ENCODE results near the gene HYI. TPM values are rescaled to one million over a fixed set of nuclear protein-coding genes. Genes with fewer than 3 reads are reported as not detected.
A peak's percentile ranks its signal among the peaks of the same experiment; 100 is the strongest.

The HYI gene
- total and polyA plus RNA-seq, 3 experiments from 2014 or later: 2.4 to 5.7 (median 5.5) TPM

DNA sequence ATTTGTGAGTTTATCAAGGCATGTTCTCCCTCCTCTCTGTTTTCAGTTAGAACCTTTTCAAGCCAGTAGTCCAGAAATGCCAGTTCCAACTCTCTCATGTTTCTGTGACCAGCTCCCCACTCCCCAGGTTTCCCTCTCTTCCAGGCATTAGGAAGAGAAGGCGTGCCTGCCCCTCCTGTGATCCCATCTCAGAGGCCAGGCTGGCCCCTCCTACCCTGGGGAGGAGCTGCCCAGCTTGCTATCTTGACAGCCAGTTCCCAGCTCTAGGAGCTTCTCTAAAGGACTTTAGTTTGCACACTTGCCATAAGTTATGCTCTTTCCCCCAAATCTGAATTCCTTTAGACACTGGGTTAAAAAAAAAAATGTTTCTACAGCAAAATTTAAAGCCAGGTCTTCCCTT is 8.9 kb downstream of the HYI start:
- Histone ChIP-seq H3K36me3 (ENCODE audit: insufficient read depth, low read length) (peaks cover 77% of the 10 kb centered on the region), H3K27ac (ENCODE audit: low read depth, low read length) (no peak overlapping the region), H3K4me1 (ENCODE audit: insufficient read depth, low read length) (no peaks in the 10 kb centered on the region), H3K27me3 (ENCODE audit: insufficient read depth, low read length, poor library complexity, severe bottlenecking) (no peaks in the 10 kb centered on the region), H3K4me3 (ENCODE audit: low read length) (no peak overlapping the region), H3K9me3 (ENCODE audit: low read length) (no peaks in the 10 kb centered on the region)
- H3K36me3 Mint-ChIP-seq: peaks cover 0 to 98% (median 24%) of the 10 kb centered on the region in 3 donors
- H3K27ac Mint-ChIP-seq: peak overlapping the region in 4 of 8 donors; percentile 9 to 59 (median 35)
- ChIA-PET CTCF (no interaction called here), POLR2A (interaction anchor here (0.5 kb wide), 1 partner anchor 404 kb away, joined by 6 read pairs; no protein-coding TSS in a partner anchor)
- no peaks in the 10 kb centered on the region for H3K27me3 Mint-ChIP-seq
- no peak overlapping the region for H3K4me3 Mint-ChIP-seq
- no peaks in the 10 kb centered on the region for H3K9me3 Mint-ChIP-seq
- H3K4me1 Mint-ChIP-seq: no peaks in the 10 kb centered on the region
- DNase-seq: no peak

DNA sequence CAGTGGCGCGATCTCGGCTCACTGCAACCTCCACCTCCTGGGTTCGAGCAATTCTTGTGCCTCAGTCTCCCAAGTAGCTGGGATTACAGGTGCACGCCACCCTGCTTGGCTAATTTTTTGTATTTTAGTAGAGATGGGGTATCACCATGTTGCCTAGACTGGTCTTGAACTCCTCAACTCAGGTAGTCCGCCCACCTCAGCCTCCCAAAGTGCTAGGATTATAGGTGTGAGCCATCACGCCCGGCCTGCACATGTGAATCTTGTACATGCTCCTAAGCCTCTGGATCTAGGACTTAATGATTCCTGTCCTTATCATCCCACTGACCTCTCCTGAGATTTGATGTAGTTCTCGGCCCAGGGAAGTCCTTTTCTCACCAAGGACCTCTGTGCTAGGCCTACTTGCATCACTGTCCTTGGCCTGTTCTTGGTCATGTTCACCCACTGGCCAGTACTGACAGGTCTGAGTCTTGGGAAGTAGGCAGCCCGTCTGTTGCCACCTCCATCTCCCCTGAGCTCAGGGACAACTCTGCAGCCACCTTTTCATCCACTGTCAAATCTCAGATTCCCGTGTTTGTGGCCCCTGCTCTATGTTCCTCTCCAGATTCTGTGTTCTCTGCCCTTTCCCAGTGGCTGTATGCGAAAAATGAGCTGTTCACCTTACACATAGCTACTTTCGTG is 9.4 kb downstream of the HYI start:
- no peaks in the 10 kb centered on the region for H3K9me3 Mint-ChIP-seq
- no peaks in the 10 kb centered on the region for H3K9me3 ChIP-seq (ENCODE audit: low read length)
- H3K4me3 Mint-ChIP-seq: no peak overlapping the region
- no peaks in the 10 kb centered on the region for H3K4me1 ChIP-seq (ENCODE audit: insufficient read depth, low read length)
- H3K4me3 ChIP-seq (ENCODE audit: low read length): no peak overlapping the region
- peaks cover 76% of the 10 kb centered on the region for H3K36me3 ChIP-seq (ENCODE audit: insufficient read depth, low read length)
- ChIA-PET POLR2A (interaction anchor here (0.5 kb wide), 1 partner anchor 404 kb away, joined by 6 read pairs; no protein-coding TSS in a partner anchor), CTCF (no interaction called here)
- H3K27ac Mint-ChIP-seq: peak overlapping the region in 3 of 8 donors; percentile 9 to 47 (median 23)
- H3K27me3 Mint-ChIP-seq: no peaks in the 10 kb centered on the region
- no peak for DNase-seq
- peaks cover 0 to 98% (median 23%) of the 10 kb centered on the region in 3 donors for H3K36me3 Mint-ChIP-seq
- H3K27me3 ChIP-seq (ENCODE audit: insufficient read depth, low read length, poor library complexity, severe bottlenecking): no peaks in the 10 kb centered on the region
- H3K4me1 Mint-ChIP-seq: no peaks in the 10 kb centered on the region
- no peak overlapping the region for H3K27ac ChIP-seq (ENCODE audit: low read depth, low read length)

DNA sequence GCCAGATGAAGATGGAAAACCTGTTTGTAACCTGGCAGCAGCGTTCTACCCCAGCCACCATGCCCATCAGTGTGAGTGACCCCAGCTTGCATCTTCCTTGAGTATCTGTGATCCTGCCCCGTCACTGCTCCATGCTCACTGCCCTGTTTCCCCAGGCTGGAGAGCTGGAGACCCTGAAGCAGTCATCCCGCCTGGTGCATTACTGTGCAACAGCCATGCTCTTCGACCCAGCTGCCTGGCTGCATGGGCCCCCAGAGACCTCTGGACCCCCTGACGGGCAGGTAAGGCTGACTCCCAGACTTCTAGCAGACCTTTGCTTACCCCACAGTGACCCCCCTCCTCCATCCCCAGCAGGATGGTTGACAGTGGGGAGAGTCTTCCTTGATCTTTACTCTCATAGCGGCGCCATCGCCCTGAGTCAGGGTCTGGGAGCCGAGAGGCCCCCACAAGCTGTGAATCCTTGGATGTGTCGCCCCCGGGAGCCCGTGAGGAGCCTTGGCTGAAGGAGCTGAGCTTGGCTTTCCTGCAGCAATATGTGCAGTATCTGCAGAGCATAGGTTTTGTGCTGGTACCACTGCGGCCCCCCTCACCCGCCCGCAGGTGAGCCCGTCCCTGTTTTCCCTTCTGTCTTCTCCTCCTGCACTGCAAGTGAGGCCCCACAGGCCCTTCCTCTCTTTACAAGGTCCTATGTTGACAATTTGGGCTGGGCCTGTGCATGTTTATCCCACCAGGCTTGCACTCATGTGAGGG is 10.4 kb downstream of the HYI start:
- H3K9me3 Mint-ChIP-seq: no peaks in the 10 kb centered on the region
- no peaks in the 10 kb centered on the region for H3K27me3 Mint-ChIP-seq
- no peak overlapping the region for H3K27ac Mint-ChIP-seq
- Histone ChIP-seq H3K36me3 (ENCODE audit: insufficient read depth, low read length) (peaks cover 68% of the 10 kb centered on the region), H3K27me3 (ENCODE audit: insufficient read depth, low read length, poor library complexity, severe bottlenecking) (no peaks in the 10 kb centered on the region), H3K4me3 (ENCODE audit: low read length) (no peak overlapping the region), H3K9me3 (ENCODE audit: low read length) (no peaks in the 10 kb centered on the region), H3K27ac (ENCODE audit: low read depth, low read length) (no peak overlapping the region), H3K4me1 (ENCODE audit: insufficient read depth, low read length) (no peaks in the 10 kb centered on the region)
- H3K36me3 Mint-ChIP-seq: peaks cover 0 to 98% (median 20%) of the 10 kb centered on the region in 3 donors
- no peak for DNase-seq
- POLR2A ChIA-PET: no interaction called here
- no peak overlapping the region for H3K4me3 Mint-ChIP-seq
- H3K4me1 Mint-ChIP-seq: no peaks in the 10 kb centered on the region
- CTCF ChIA-PET: no interaction called here

DNA sequence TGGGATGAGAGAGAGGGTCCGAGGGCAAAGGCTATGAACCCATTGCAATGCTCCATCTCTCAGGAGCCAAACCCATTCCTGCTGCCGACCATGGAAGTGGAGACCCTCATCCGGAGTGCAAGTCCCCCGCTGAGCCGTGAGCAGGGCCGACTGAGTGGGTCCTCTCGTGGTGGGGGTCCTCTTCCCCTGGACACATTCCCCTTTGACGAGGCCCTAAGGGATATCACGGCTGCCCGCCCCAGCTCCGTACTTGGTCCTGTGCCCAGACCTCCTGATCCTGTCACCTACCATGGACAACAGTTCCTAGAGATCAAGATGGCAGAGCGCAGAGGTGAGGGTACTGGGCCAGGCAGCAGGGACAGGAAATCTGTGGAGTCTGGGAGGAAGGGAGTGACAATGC is 11.0 kb downstream of the HYI start:
- no peaks in the 10 kb centered on the region for H3K9me3 Mint-ChIP-seq
- no peaks in the 10 kb centered on the region for H3K4me1 ChIP-seq (ENCODE audit: insufficient read depth, low read length)
- no peak for DNase-seq
- CTCF ChIA-PET: no interaction called here
- H3K4me3 ChIP-seq (ENCODE audit: low read length): no peak overlapping the region
- H3K27me3 ChIP-seq (ENCODE audit: insufficient read depth, low read length, poor library complexity, severe bottlenecking): no peaks in the 10 kb centered on the region
- H3K27me3 Mint-ChIP-seq: no peaks in the 10 kb centered on the region
- no peaks in the 10 kb centered on the region for H3K9me3 ChIP-seq (ENCODE audit: low read length)
- no peaks in the 10 kb centered on the region for H3K4me1 Mint-ChIP-seq
- POLR2A ChIA-PET: no interaction called here
- no peak overlapping the region for H3K4me3 Mint-ChIP-seq
- H3K36me3 ChIP-seq (ENCODE audit: insufficient read depth, low read length): peaks cover 67% of the 10 kb centered on the region
- no peak overlapping the region for H3K27ac ChIP-seq (ENCODE audit: low read depth, low read length)
- H3K36me3 Mint-ChIP-seq: peaks cover 0 to 98% (median 20%) of the 10 kb centered on the region in 3 donors
- H3K27ac Mint-ChIP-seq: peak overlapping the region in 1 of 8 donors; percentile 29

DNA sequence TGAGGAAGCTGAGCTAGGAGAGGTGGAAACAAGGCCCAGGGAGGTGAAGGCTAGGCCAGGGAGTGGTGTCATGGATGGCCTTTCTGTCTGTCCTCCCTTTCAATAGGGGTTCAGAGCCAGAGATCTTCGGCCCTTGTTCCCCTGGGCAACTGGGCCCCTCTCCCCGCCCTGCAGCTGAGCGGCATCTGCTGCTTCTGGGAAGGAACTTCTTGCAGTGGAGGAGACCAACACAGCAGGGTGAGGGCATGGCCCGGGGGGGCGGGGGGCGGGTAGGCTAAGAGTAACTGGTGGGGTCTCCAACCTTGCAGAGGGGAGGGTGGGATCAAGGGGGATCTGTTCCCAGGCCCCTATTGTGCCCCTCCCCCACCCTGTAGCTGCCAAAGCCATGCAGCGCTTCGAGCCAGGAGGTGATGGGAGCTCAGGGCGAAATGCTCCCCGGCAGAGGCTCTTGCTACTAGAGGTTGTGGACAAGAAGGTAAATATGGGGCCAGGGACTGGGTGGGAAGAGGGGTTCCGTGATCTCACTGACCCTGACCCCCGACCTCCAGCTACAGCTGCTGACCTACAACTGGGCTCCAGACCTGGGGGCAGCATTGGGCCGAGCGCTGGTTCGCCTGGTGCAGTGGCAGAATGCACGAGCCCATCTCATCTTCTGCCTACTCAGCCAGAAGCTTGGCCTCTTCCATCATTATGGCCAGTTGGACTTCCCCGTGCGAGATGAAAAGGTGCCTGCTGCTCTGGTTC is 11.7 kb downstream of the HYI start:
- Mint-ChIP-seq H3K9me3 (no peaks in the 10 kb centered on the region), H3K36me3 (peaks cover 0 to 97% (median 20%) of the 10 kb centered on the region in 3 donors), H3K27ac (peak overlapping the region in 1 of 8 donors; percentile 14), H3K4me1 (no peaks in the 10 kb centered on the region), H3K4me3 (no peak overlapping the region), H3K27me3 (no peaks in the 10 kb centered on the region)
- Histone ChIP-seq H3K27ac (ENCODE audit: low read depth, low read length) (no peak overlapping the region), H3K4me3 (ENCODE audit: low read length) (no peak overlapping the region), H3K36me3 (ENCODE audit: insufficient read depth, low read length) (peaks cover 62% of the 10 kb centered on the region), H3K27me3 (ENCODE audit: insufficient read depth, low read length, poor library complexity, severe bottlenecking) (no peaks in the 10 kb centered on the region), H3K4me1 (ENCODE audit: insufficient read depth, low read length) (no peaks in the 10 kb centered on the region), H3K9me3 (ENCODE audit: low read length) (no peaks in the 10 kb centered on the region)
- ChIA-PET POLR2A (no interaction called here), CTCF (no interaction called here)
- DNase-seq: no peak

DNA sequence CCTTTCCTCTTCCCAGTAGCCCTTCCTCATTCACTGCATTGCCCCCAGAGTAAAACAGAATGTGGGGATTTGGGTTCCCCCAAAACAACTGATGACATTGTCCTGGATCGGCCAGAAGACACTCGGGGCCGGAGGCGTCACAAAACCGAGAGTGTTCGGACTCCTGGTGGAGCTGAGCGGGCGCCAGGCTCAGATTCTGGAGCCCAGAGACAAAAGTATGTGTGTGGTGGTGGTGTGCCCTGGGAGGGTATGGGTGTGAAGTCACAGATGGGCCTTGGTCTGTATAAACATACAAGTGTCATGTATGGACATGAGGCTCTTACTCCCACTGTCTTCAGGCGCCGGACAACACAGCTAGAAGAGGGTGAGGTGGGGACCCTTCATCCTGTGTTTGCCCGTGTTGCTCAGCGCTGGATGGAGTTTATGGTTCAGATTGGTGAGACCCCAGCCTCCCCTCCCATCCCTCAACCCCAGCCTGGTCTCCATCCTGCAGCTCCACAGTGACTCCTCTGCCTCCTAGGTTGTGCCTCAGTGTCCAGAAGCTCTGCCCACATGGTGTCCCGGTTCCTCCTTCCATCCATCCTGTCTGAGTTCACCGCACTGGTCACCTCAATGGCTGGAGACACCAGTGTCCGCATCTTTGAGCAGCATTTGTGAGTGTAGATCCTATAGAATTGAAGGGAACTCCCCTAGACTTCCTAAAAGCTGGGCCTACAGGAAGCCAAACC is 12.4 kb downstream of the HYI start:
- DNase-seq: no peak
- ChIA-PET CTCF (no interaction called here), POLR2A (no interaction called here)

DNA sequence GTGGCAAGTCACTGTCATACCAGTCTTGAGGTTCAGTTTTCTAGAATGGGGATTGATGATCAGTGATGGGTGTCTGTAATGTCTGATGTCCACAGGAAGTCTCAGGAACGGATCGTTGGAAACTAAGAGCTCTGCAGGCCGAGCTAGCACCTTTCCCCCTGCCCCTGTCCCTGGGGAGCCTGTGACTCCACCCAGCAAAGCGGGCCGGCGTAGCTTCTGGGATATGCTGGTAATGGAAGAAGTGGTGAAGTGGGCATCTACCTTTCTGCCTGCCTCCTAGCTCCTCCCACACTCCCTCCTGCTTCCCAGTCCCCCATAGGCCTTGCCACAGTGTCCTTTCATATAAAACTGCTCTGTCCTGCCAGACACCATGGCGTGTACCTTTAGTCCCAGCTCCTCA is 13.4 kb downstream of the HYI start:
- CTCF ChIA-PET: no interaction called here
- no peak overlapping the region for H3K4me3 ChIP-seq (ENCODE audit: low read length)
- POLR2A ChIA-PET: interaction anchor here (0.5 kb wide), 1 partner anchor 221 kb away, joined by 3 read pairs; no protein-coding TSS in a partner anchor
- H3K9me3 Mint-ChIP-seq: no peaks in the 10 kb centered on the region
- peaks cover 0 to 89% (median 12%) of the 10 kb centered on the region in 3 donors for H3K36me3 Mint-ChIP-seq
- no peaks in the 10 kb centered on the region for H3K4me1 ChIP-seq (ENCODE audit: insufficient read depth, low read length)
- H3K36me3 ChIP-seq (ENCODE audit: insufficient read depth, low read length): peaks cover 45% of the 10 kb centered on the region
- no peaks in the 10 kb centered on the region for H3K9me3 ChIP-seq (ENCODE audit: low read length)
- no peaks in the 10 kb centered on the region for H3K27me3 Mint-ChIP-seq
- H3K27me3 ChIP-seq (ENCODE audit: insufficient read depth, low read length, poor library complexity, severe bottlenecking): no peaks in the 10 kb centered on the region
- no peak overlapping the region for H3K4me3 Mint-ChIP-seq
- H3K27ac Mint-ChIP-seq: peak overlapping the region in 1 of 8 donors; percentile 79
- no peak for DNase-seq
- H3K4me1 Mint-ChIP-seq: no peaks in the 10 kb centered on the region
- H3K27ac ChIP-seq (ENCODE audit: low read depth, low read length): no peak overlapping the region

More for the DNA sequence above, 12.4 kb downstream of the HYI start:
- Mint-ChIP-seq H3K9me3 (no peaks in the 10 kb centered on the region), H3K36me3 (peaks cover 0 to 92% (median 18%) of the 10 kb centered on the region in 3 donors), H3K4me1 (no peaks in the 10 kb centered on the region), H3K4me3 (no peak overlapping the region), H3K27me3 (no peaks in the 10 kb centered on the region), H3K27ac (peak overlapping the region in 2 of 8 donors; percentile 36 to 75)
- no peak overlapping the region for H3K4me3 ChIP-seq (ENCODE audit: low read length)
- H3K9me3 ChIP-seq (ENCODE audit: low read length): no peaks in the 10 kb centered on the region
- H3K4me1 ChIP-seq (ENCODE audit: insufficient read depth, low read length): no peaks in the 10 kb centered on the region
- H3K27me3 ChIP-seq (ENCODE audit: insufficient read depth, low read length, poor library complexity, severe bottlenecking): no peaks in the 10 kb centered on the region
- no peak overlapping the region for H3K27ac ChIP-seq (ENCODE audit: low read depth, low read length)
- peaks cover 55% of the 10 kb centered on the region for H3K36me3 ChIP-seq (ENCODE audit: insufficient read depth, low read length)
